IMR-90 (cell line): ENCODE results near the gene ITGB2. TPM values are rescaled to one million over a fixed set of nuclear protein-coding genes. Genes with fewer than 3 reads are reported as not detected.

Source experiments
- ATAC-seq: fragments of 200-7000 bp; cut with Tn5 transposase; 2 replicates; pipeline ENCODE4 v1.9.1; 2020; ENCODE audit warnings: low read depth, mild to moderate bottlenecking, moderate library complexity
- BruUV-seq: library from RNA; stranded (reverse); fragments of 400-500 nt; replicated peaks from 2 replicates; lab custom pipeline; 2021; lab: Mats Ljungman, UMichigan
- CTCF ChIA-PET: fragments of 300-600 bp; formaldehyde crosslinking; extraction: SDS; loops from one replicate; lab custom pipeline; 2021; ENCODE audit warnings: antibody characterized with exemption; lab: Yijun Ruan, JAX
- POLR2A ChIA-PET: fragments of 300-600 bp; sonication (Branson Sonifier 250); formaldehyde crosslinking; loops from one replicate; lab custom pipeline; 2022; ENCODE audit warnings: antibody characterized with exemption; ENCODE audit not compliant: unreplicated experiment; lab: Charles Lee
- DNase-seq: peaks from one replicate; pipeline ENCODE4 v3.0.0; 2013
- H2AFZ ChIP-seq: replicated peaks from 2 replicates; pipeline ENCODE3; 2013; ENCODE audit warnings: low read length, mild to moderate bottlenecking; ENCODE audit not compliant: poor library complexity
- H2AK5ac ChIP-seq: 2 replicates; pipeline ENCODE4 v1.6.1; 2013; ENCODE audit warnings: low read depth, low read length, inconsistent platforms
- H2AK9ac ChIP-seq: replicated peaks from 2 replicates; pipeline ENCODE3; 2013; ENCODE audit warnings: mild to moderate bottlenecking, low read depth, low read length, moderate library complexity; ENCODE audit not compliant: poor library complexity
- H2BK120ac ChIP-seq: 2 replicates; pipeline ENCODE4 v1.6.1; 2013; ENCODE audit warnings: low read depth, low read length, inconsistent platforms
- H2BK15ac ChIP-seq: 3 replicates; pipeline ENCODE4 v1.6.1; 2013; ENCODE audit warnings: low read depth, low read length, inconsistent platforms
- H2BK20ac ChIP-seq: 2 replicates; pipeline ENCODE4 v1.6.1; 2013; ENCODE audit warnings: low read depth, mild to moderate bottlenecking, inconsistent platforms, low read length, moderate library complexity
- H2BK5ac ChIP-seq: 2 replicates; pipeline ENCODE4 v1.6.1; 2013; ENCODE audit warnings: mild to moderate bottlenecking, low read depth, low read length, inconsistent platforms; ENCODE audit not compliant: poor library complexity, severe bottlenecking
- H3K14ac ChIP-seq: replicated peaks from 2 replicates; pipeline ENCODE4 v1.6.1; 2013; ENCODE audit warnings: low read depth, low read length, inconsistent platforms
- H3K18ac ChIP-seq: 2 replicates; pipeline ENCODE4 v1.6.1; 2013; ENCODE audit warnings: low read depth, low read length, control low read depth
- H3K23ac ChIP-seq: 2 replicates; pipeline ENCODE4 v1.6.1; 2013; ENCODE audit warnings: low read depth, low read length, inconsistent platforms
- H3K27ac ChIP-seq: 2 replicates; pipeline ENCODE4 v1.5.1; 2013; ENCODE audit warnings: mild to moderate bottlenecking, control low read depth, low read length; ENCODE audit not compliant: insufficient read depth
- H3K27me3 ChIP-seq: 2 replicates; pipeline ENCODE4 v1.6.1; 2013; ENCODE audit warnings: low read length; ENCODE audit not compliant: control insufficient read depth, insufficient read depth
- H3K36me3 ChIP-seq: 2 replicates; pipeline ENCODE4 v1.6.1; 2013; ENCODE audit warnings: low read length, mixed read lengths; ENCODE audit not compliant: control insufficient read depth, insufficient read depth
- H3K4ac ChIP-seq: 2 replicates; pipeline ENCODE4 v1.6.1; 2013; ENCODE audit warnings: low read depth, low read length, inconsistent platforms
- H3K4me1 ChIP-seq: 2 replicates; pipeline ENCODE4 v1.6.1; 2013; ENCODE audit warnings: low read length, mixed read lengths; ENCODE audit not compliant: control insufficient read depth, insufficient read depth
- H3K4me2 ChIP-seq: 2 replicates; pipeline ENCODE4 v1.6.1; 2013; ENCODE audit warnings: low read depth, mild to moderate bottlenecking, control low read depth, low read length, moderate library complexity
- H3K4me3 ChIP-seq: 2 replicates; pipeline ENCODE4 v1.5.1; 2013; ENCODE audit warnings: low read depth, mild to moderate bottlenecking, control low read depth, low read length, moderate library complexity; ENCODE audit not compliant: insufficient read depth
- H3K56ac ChIP-seq: 2 replicates; pipeline ENCODE4 v1.6.1; 2013; ENCODE audit warnings: low read length, inconsistent platforms; ENCODE audit not compliant: insufficient read depth; ENCODE audit errors: extremely low read depth
- H3K79me1 ChIP-seq, 2 experiments: 2 replicates each; pipeline ENCODE4 v1.6.1; 2013; ENCODE audit warnings: low read length in 2 of 2, inconsistent platforms in 1 of 2, low read depth in 1 of 2
- H3K9ac ChIP-seq: 2 replicates; pipeline ENCODE4 v1.6.1; 2013; ENCODE audit warnings: low read depth, low read length, control low read depth
- H3K9me1 ChIP-seq: 2 replicates; pipeline ENCODE4 v1.6.1; 2013; ENCODE audit warnings: low read length, inconsistent platforms; ENCODE audit not compliant: insufficient read depth
- H3K9me3 ChIP-seq: 2 replicates; pipeline ENCODE4 v1.6.1; 2013; ENCODE audit warnings: low read length; ENCODE audit not compliant: control insufficient read depth, insufficient read depth
- H4K20me1 ChIP-seq: 2 replicates; pipeline ENCODE4 v1.6.1; 2013; ENCODE audit warnings: low read length, inconsistent platforms; ENCODE audit not compliant: insufficient read depth
- H4K5ac ChIP-seq: 2 replicates; pipeline ENCODE4 v1.6.1; 2013; ENCODE audit warnings: mild to moderate bottlenecking, low read depth, low read length, control low read depth
- H4K8ac ChIP-seq, 2 experiments: 2 replicates each; pipeline ENCODE4 v1.6.1; 2013; ENCODE audit warnings: low read depth in 2 of 2, low read length in 2 of 2, control low read depth in 1 of 2, inconsistent platforms in 1 of 2
- H4K91ac ChIP-seq: 2 replicates; pipeline ENCODE4 v1.6.1; 2013; ENCODE audit warnings: low read depth, low read length, inconsistent platforms; ENCODE audit not compliant: insufficient read depth
- BHLHE40 ChIP-seq: fragments of 150-350 bp; IDR thresholded peaks from 2 replicates; pipeline ENCODE4 v1.6.1; 2016; ENCODE audit warnings: mild to moderate bottlenecking, low read depth, low read length
- CEBPB ChIP-seq: IDR thresholded peaks from 2 replicates; pipeline ENCODE4 v1.6.1; 2012; ENCODE audit warnings: low read depth, low read length, improper control_type of control experiment
- FOS ChIP-seq: fragments of 150-350 bp; IDR thresholded peaks from 2 replicates; pipeline ENCODE4 v1.6.1; 2016; ENCODE audit warnings: low read depth, low read length
- MAZ ChIP-seq: IDR thresholded peaks from 2 replicates; pipeline ENCODE4 v1.6.1; 2012; ENCODE audit warnings: low read depth, mild to moderate bottlenecking, low read length, improper control_type of control experiment, moderate library complexity, borderline replicate concordance
- MXI1 ChIP-seq: IDR thresholded peaks from 2 replicates; pipeline ENCODE4 v1.6.1; 2012; ENCODE audit warnings: low read depth, mild to moderate bottlenecking, low read length, moderate library complexity, borderline replicate concordance
- NFE2L2 ChIP-seq: fragments of 150-350 bp; IDR thresholded peaks from 2 replicates; pipeline ENCODE4 v1.6.1; 2016; ENCODE audit warnings: low read depth, mild to moderate bottlenecking, low read length
- POLR2A ChIP-seq: IDR thresholded peaks from 2 replicates; pipeline ENCODE4 v1.6.1; 2012; ENCODE audit warnings: mild to moderate bottlenecking, low read depth, low read length
- RAD21 ChIP-seq: IDR thresholded peaks from 2 replicates; pipeline ENCODE4 v1.6.1; 2012; ENCODE audit warnings: low read length, improper control_type of control experiment
- SMC3 ChIP-seq: fragments of 150-350 bp; IDR thresholded peaks from 2 replicates; pipeline ENCODE4 v1.6.1; 2016; ENCODE audit warnings: low read depth, mild to moderate bottlenecking, antibody characterized with exemption, low read length, moderate library complexity
- WGBS, 2 experiments: methylation state at CpG; one replicate each; pipeline versions ENCODE4 v1.1.5 to v1.1.7; 2013; ENCODE audit warnings: missing lambda C conversion rate in 2 of 2; ENCODE audit not compliant: insufficient read length in 1 of 2; ENCODE audit errors: extremely low coverage in 2 of 2; 5-methylcytosine and 5-hydroxymethylcytosine counted together
- dilution Hi-C: fragments of 300-500 bp; cut with HindIII; formaldehyde crosslinking; loops from one replicate; pipeline ENCODE4 v1.14.3; 2018; ENCODE audit warnings: low sequenced_read_pairs; ENCODE audit not compliant: unreplicated experiment
- in situ Hi-C: fragments of 300-500 bp; cut with MboI; formaldehyde crosslinking; loops from 3 replicates; pipeline ENCODE4 v1.14.3; 2019; ENCODE audit warnings: low sequenced_read_pairs, inconsistent platforms, mixed read lengths
- intact Hi-C: fragments of 100-400 bp; cut with micrococcal nuclease; formaldehyde crosslinking; loops from 2 replicates; pipeline ENCODE4 v1.10.0; 2022
- polyA plus RNA-seq, 3 experiments: library from polyadenylated mRNA; depleted of rRNA; stranded (reverse); fragments of >200 nt; gene quantifications; 2 replicates each; pipeline ENCODE4 v1.2.3, GENCODE V29; 2012; ENCODE audit warnings: low replicate concordance in 1 of 3
- total RNA-seq: library from RNA; depleted of rRNA; stranded (reverse); fragments of >200 nt; gene quantifications from 2 replicates; pipeline ENCODE4 v1.2.3, GENCODE V29; 2012
- TF ChIP-seq, protein P1 (sequence below): conservative IDR thresholded peaks from 2 replicates; pipeline ENCODE4 v1.5.1; 2012; ENCODE audit warnings: mild to moderate bottlenecking, low read depth, low read length, improper control_type of control experiment
- TF ChIP-seq, protein P2 (sequence below): fragments of 150-350 bp; IDR thresholded peaks from 2 replicates; pipeline ENCODE4 v1.6.1; 2016; ENCODE audit warnings: low read depth, mild to moderate bottlenecking, low read length, moderate library complexity, borderline replicate concordance
- TF ChIP-seq, protein P3 (sequence below): fragments of 150-350 bp; IDR thresholded peaks from 2 replicates; pipeline ENCODE4 v1.6.1; 2017; ENCODE audit warnings: mild to moderate bottlenecking, antibody characterized with exemption, low read length, low read depth

Gene ITGB2
- total and polyA plus RNA-seq, 2 of the 4 experiments (the other 2 are of a cell fraction) = 0.14 TPM; not detected in 1

DNA sequence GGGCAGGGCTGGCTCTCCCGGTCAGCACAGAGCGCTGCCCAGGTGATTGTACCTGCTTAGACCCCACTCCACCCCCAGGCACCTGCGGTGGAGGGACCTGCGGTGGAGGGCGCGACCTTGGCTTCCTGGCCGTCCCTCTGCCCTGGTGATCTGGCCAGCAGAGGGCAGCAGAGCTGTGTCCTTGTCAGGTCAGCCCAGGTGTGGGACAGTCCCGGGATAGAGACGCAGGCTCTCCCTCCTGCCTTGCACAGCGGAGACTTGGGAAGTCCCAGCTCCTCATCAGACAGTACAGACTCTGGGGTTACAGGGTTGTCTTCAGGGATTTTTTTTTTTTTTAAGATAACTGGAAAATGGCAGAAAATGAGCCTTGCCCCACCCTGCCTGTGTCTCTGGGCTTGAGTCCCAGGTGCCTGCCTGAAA is 29.1 kb upstream of the ITGB2 start (continued):
- TF ChIP-seq RAD21 = peak; percentile 91

DNA sequence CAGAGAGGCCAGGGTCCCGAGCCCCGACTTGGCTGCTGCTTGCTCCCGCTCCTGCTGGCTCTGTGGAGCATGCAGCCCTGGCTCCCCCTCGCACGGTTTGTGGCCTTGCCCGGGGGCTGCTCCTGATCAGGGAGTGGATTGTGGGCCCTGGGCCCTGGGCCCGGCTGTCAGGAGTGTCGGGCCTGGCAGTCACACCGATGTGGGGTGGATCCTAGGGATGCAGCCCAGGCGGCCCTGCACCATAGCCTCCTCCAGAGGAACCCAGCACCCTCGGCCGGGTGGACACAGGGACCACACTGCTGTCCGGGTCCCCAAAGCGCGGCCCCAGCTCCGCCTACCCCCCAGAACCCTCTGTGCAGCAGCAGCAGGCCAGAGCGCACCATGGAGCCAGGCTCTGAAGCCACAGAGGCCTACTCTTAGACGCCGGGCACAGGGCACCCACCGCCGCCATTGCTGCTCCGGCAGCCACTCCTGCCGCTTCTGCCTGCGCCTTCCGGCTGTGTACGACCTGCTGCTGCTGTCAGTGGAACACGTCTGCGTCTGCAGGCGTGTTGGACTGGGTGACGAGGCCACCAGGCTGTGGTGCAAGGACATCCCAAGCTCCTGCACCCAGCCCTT is 28.6 kb upstream of the ITGB2 start:
- Histone ChIP-seq H3K27me3 (no peaks in the 10 kb centered on the region), H4K8ac (no peak overlapping the region), H3K23ac (no peak overlapping the region), H2BK120ac (0 out of 2 replicates have a peak overlapping the region, but pooled peaks have one; percentile 33), H3K14ac (no peak overlapping the region), H3K4me1 (no peaks in the 10 kb centered on the region), H2BK5ac (no peak overlapping the region), H2BK20ac (no peak overlapping the region), H3K79me1 (peaks cover 7 to 70% of the 10 kb centered on the region in 2 experiments), H3K18ac (no peak overlapping the region), H4K5ac (no peak overlapping the region), H4K91ac (no peak overlapping the region; the same call in 1 of the 2 replicates), H3K4me2 (no peak overlapping the region), H3K9me1 (0 out of 2 replicates have a peak, but pooled peaks cover 3% of the 10 kb centered on the region), H4K20me1 (peaks cover 41% of the 10 kb centered on the region), H3K27ac (no peak overlapping the region), H3K4me3 (no peak overlapping the region), H3K36me3 (peaks cover 37% of the 10 kb centered on the region), H2BK15ac (no peak overlapping the region), H2AK9ac (peak overlapping the region; percentile 45), H3K4ac (0 out of 2 replicates have a peak overlapping the region, but pooled peaks have one; percentile 3), H3K9ac (no peak overlapping the region), H2AFZ (peak overlapping the region; percentile 77), H3K9me3 (no peaks in the 10 kb centered on the region), H2AK5ac (peak overlapping the region; percentile 43; the same call in 1 of the 2 replicates), H3K56ac (no peak overlapping the region)
- in situ Hi-C loops (loop anchor here (5.0 to 25.0 kb wide), 2 partner anchors 178 to 437 kb away; no protein-coding TSS in a partner anchor), dilution Hi-C loops (no loop called here), intact Hi-C loops (loop anchor here (1.0 to 2.0 kb wide), 2 partner anchors 180 to 188 kb away; no protein-coding TSS in a partner anchor)
- WGBS, 2 experiments = 84% methylated on average over 16 of the region's 30 CpGs; no CpG with 5 or more reads in 1 of the 2 experiments
- CTCF ChIA-PET = interaction anchor here (1.1 to 3.2 kb wide), 6 partner anchors 14 to 191 kb away, joined by 3 to 27 read pairs (median 6); no protein-coding TSS in a partner anchor
- BruUV-seq = no TSS peak
- POLR2A ChIA-PET = interaction anchor here (0.6 kb wide), 1 partner anchor 339 kb away, joined by 3 read pairs; the partner anchor contains the start of gene POFUT2
- ATAC-seq (peak; percentile 8; the same call in 1 of the 2 replicates), DNase-seq (no peak)
- no peak for TF ChIP-seq NFE2L2
- TF ChIP-seq SMC3 = no peak
- TF ChIP-seq, protein P1, sequence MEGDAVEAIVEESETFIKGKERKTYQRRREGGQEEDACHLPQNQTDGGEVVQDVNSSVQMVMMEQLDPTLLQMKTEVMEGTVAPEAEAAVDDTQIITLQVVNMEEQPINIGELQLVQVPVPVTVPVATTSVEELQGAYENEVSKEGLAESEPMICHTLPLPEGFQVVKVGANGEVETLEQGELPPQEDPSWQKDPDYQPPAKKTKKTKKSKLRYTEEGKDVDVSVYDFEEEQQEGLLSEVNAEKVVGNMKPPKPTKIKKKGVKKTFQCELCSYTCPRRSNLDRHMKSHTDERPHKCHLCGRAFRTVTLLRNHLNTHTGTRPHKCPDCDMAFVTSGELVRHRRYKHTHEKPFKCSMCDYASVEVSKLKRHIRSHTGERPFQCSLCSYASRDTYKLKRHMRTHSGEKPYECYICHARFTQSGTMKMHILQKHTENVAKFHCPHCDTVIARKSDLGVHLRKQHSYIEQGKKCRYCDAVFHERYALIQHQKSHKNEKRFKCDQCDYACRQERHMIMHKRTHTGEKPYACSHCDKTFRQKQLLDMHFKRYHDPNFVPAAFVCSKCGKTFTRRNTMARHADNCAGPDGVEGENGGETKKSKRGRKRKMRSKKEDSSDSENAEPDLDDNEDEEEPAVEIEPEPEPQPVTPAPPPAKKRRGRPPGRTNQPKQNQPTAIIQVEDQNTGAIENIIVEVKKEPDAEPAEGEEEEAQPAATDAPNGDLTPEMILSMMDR = no peak
- TF ChIP-seq, protein P2, sequence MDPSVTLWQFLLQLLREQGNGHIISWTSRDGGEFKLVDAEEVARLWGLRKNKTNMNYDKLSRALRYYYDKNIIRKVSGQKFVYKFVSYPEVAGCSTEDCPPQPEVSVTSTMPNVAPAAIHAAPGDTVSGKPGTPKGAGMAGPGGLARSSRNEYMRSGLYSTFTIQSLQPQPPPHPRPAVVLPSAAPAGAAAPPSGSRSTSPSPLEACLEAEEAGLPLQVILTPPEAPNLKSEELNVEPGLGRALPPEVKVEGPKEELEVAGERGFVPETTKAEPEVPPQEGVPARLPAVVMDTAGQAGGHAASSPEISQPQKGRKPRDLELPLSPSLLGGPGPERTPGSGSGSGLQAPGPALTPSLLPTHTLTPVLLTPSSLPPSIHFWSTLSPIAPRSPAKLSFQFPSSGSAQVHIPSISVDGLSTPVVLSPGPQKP = no peak
- no peak for TF ChIP-seq BHLHE40
- TF ChIP-seq RAD21 = no peak
- TF ChIP-seq CEBPB = no peak
- no peak for TF ChIP-seq MXI1
- TF ChIP-seq POLR2A = no peak
- no peak for TF ChIP-seq FOS
- no peak for TF ChIP-seq MAZ
- TF ChIP-seq, protein P3, sequence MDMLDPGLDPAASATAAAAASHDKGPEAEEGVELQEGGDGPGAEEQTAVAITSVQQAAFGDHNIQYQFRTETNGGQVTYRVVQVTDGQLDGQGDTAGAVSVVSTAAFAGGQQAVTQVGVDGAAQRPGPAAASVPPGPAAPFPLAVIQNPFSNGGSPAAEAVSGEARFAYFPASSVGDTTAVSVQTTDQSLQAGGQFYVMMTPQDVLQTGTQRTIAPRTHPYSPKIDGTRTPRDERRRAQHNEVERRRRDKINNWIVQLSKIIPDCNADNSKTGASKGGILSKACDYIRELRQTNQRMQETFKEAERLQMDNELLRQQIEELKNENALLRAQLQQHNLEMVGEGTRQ = no peak
